Femur (tissue), 1 donor: ENCODE measurements around the gene PAK1IP1.
"Not testable (repeated sequence)": the region's sequence is repeated elsewhere in the genome, so short reads cannot be mapped to it uniquely, and the experiment has no call there.

Experiments used
- DNase-seq: peaks from one replicate; pipeline ENCODE4 v3.0.0-alpha.2; 2017

PAK1IP1 gene

GRCh38 chr6:10694302-10695085 is at the start of gene PAK1IP1, which contains the start of gene C6orf52:
Gene PAK1IP1, plus strand, starts transcription at chr6:10694972. Its CDS starts 14 bp downstream, at chr6:10694986.
Gene C6orf52, minus strand, starts transcription at chr6:10694616. Its CDS starts 7,066 bp downstream, at chr6:10687550.
- peak; percentile 96 for DNase-seq

GRCh38 chr6:10655508-10656055 is 39.2 kb upstream of the PAK1IP1 start:
- DNase-seq, result no peak

- DNase-seq, result no peak
These were observed 35.7 kb upstream of the PAK1IP1 start for GRCh38 chr6:10658910-10659698.

- no peak for DNase-seq
These were observed 34.9 kb upstream of the PAK1IP1 start for GRCh38 chr6:10659699-10660348.

- DNase-seq, result not testable (repeated sequence)
These were observed 34.2 kb upstream of the PAK1IP1 start for GRCh38 chr6:10660431-10661191.

GRCh38 chr6:10662207-10662606 is 32.6 kb upstream of the PAK1IP1 start:
- no peak for DNase-seq

- DNase-seq, result no peak
These were observed 32.0 kb upstream of the PAK1IP1 start for GRCh38 chr6:10662742-10663141.

GRCh38 chr6:10665595-10665994 is 29.2 kb upstream of the PAK1IP1 start:
- DNase-seq, result not testable (repeated sequence)

- DNase-seq, result no peak
These were observed 26.4 kb upstream of the PAK1IP1 start for GRCh38 chr6:10668126-10668917.

- no peak for DNase-seq
These were observed 18.4 kb upstream of the PAK1IP1 start for GRCh38 chr6:10676403-10676802.

- DNase-seq, result no peak
These were observed 16.3 kb upstream of the PAK1IP1 start for GRCh38 chr6:10678456-10678855.

- no peak for DNase-seq
These were observed 13.0 kb upstream of the PAK1IP1 start for GRCh38 chr6:10681795-10682194.

- DNase-seq, result no peak
These were observed 12.3 kb upstream of the PAK1IP1 start for GRCh38 chr6:10682355-10682988.

- DNase-seq, result no peak
These were observed 10.2 kb upstream of the PAK1IP1 start for GRCh38 chr6:10684618-10685017.

GRCh38 chr6:10685092-10685915 is 9.5 kb upstream of the PAK1IP1 start:
- DNase-seq, result no peak

- DNase-seq, result no peak
These were observed 7.9 kb upstream of the PAK1IP1 start for GRCh38 chr6:10686901-10687300.

- DNase-seq, result no peak
These were observed 7.2 kb upstream of the PAK1IP1 start for GRCh38 chr6:10687582-10687981.

- DNase-seq, result no peak
These were observed 3.9 kb upstream of the PAK1IP1 start for GRCh38 chr6:10690651-10691445.

- DNase-seq, result no peak
These were observed 1.7 kb upstream of the PAK1IP1 start for GRCh38 chr6:10692965-10693538.
